Stimulated activated naive B cell treated with anti-CD40 and anti-IgM and Interleukin-4, amounts not matched to agents 10 μg/mL and 1 μg/mL and 100 μg/mL, for 72 hours (primary cell): ENCODE results near the gene CDK7.
"Not testable (repeated sequence)": the region's sequence is repeated elsewhere in the genome, so short reads cannot be mapped to it uniquely, and the experiment has no call there.

ENCODE experiments used
- ATAC-seq, 2 donors: fragments of 150-1000 bp; cut with Tn5 transposase; replicated peaks; 2 replicates each; pipeline ENCODE4 v1.10.0; 2021; ENCODE audit warnings: moderate library complexity in 1 of 2
- DNase-seq: peaks from one replicate; pipeline ENCODE4 v3.0.0; 2021
- H3K27ac Mint-ChIP-seq: one replicate; pipeline ENCODE4 v1.8.0; 2022; ENCODE audit warnings: mild to moderate bottlenecking, mixed read lengths
- H3K27me3 Mint-ChIP-seq, 2 donors: one replicate each; pipeline ENCODE4 v1.8.0; 2022; ENCODE audit warnings: mixed read lengths in 2 of 2
- H3K36me3 Mint-ChIP-seq, 2 donors: one replicate each; pipeline ENCODE4 v1.8.0; 2022; ENCODE audit warnings: mixed read lengths in 2 of 2, mild to moderate bottlenecking in 1 of 2
- H3K4me1 Mint-ChIP-seq, 2 donors: one replicate each; pipeline ENCODE4 v1.8.0; 2022; ENCODE audit warnings: mixed read lengths in 2 of 2, mild to moderate bottlenecking in 1 of 2
- H3K4me3 Mint-ChIP-seq, 2 donors: one replicate each; pipeline ENCODE4 v1.8.0; 2022; ENCODE audit warnings: mild to moderate bottlenecking in 2 of 2, mixed read lengths in 2 of 2, moderate library complexity in 1 of 2
- H3K9me3 Mint-ChIP-seq, 2 donors: one replicate each; pipeline ENCODE4 v1.8.0; 2022; ENCODE audit warnings: mixed read lengths in 2 of 2, mild to moderate bottlenecking in 1 of 2

The CDK7 gene

GRCh38 chr5:69255940-69256339 is 21.3 kb downstream of the CDK7 start:
- not testable (repeated sequence) for H3K4me1 Mint-ChIP-seq, H3K9me3 Mint-ChIP-seq, H3K4me3 Mint-ChIP-seq, ATAC-seq, DNase-seq, H3K27ac Mint-ChIP-seq, H3K27me3 Mint-ChIP-seq
- H3K36me3 Mint-ChIP-seq: peaks cover 22 to 25% of the 10 kb centered on the region in 2 donors

- H3K36me3 Mint-ChIP-seq: peaks cover 30 to 35% of the 10 kb centered on the region in 2 donors
- no peak overlapping the region for H3K27ac Mint-ChIP-seq
These were observed 22.9 kb downstream of the CDK7 start for GRCh38 chr5:69257577-69257976.

GRCh38 chr5:69261034-69261433 is 26.3 kb downstream of the CDK7 start:
- Mint-ChIP-seq H3K9me3 (no peaks in the 10 kb centered on the region), H3K27me3 (no peaks in the 10 kb centered on the region), H3K4me1 (no peaks in the 10 kb centered on the region), H3K27ac (no peak overlapping the region), H3K36me3 (peaks cover 48 to 54% of the 10 kb centered on the region in 2 donors), H3K4me3 (no peak overlapping the region)
- no peak for ATAC-seq
- DNase-seq: no peak

More at GRCh38 chr5:69257577-69257976, 22.9 kb downstream of the CDK7 start:
- H3K27me3 Mint-ChIP-seq: no peaks in the 10 kb centered on the region
- DNase-seq (no peak), ATAC-seq (no peak)
- no peak overlapping the region for H3K4me3 Mint-ChIP-seq
- no peaks in the 10 kb centered on the region for H3K9me3 Mint-ChIP-seq
- no peaks in the 10 kb centered on the region for H3K4me1 Mint-ChIP-seq

- no peaks in the 10 kb centered on the region for H3K27me3 Mint-ChIP-seq
- no peaks in the 10 kb centered on the region for H3K9me3 Mint-ChIP-seq
- H3K36me3 Mint-ChIP-seq: peaks cover 49 to 63% of the 10 kb centered on the region in 2 donors
- no peak overlapping the region for H3K4me3 Mint-ChIP-seq
- no peak for DNase-seq
- no peaks in the 10 kb centered on the region for H3K4me1 Mint-ChIP-seq
- no peak for ATAC-seq
- H3K27ac Mint-ChIP-seq: no peak overlapping the region
These were observed 31.2 kb downstream of the CDK7 start for GRCh38 chr5:69265931-69266330.

- no peak for ATAC-seq
- Mint-ChIP-seq H3K4me3 (no peak overlapping the region), H3K27me3 (no peaks in the 10 kb centered on the region)
These were observed 34.2 kb downstream of the CDK7 start for GRCh38 chr5:69268899-69269298.

GRCh38 chr5:69270840-69271239 is 36.2 kb downstream of the CDK7 start:
- peaks cover 31 to 40% of the 10 kb centered on the region in 2 donors for H3K36me3 Mint-ChIP-seq
- ATAC-seq (no peak), DNase-seq (no peak)
- H3K9me3 Mint-ChIP-seq: no peaks in the 10 kb centered on the region
- no peak overlapping the region for H3K4me3 Mint-ChIP-seq
- H3K4me1 Mint-ChIP-seq: peaks cover 0 to 2% of the 10 kb centered on the region in 2 donors
- H3K27me3 Mint-ChIP-seq: no peaks in the 10 kb centered on the region
- H3K27ac Mint-ChIP-seq: no peak overlapping the region

More at GRCh38 chr5:69268899-69269298, 34.2 kb downstream of the CDK7 start:
- no peak for DNase-seq
- Mint-ChIP-seq H3K36me3 (peaks cover 41 to 54% of the 10 kb centered on the region in 2 donors), H3K27ac (peak overlapping the region; percentile 20), H3K4me1 (peaks cover 0 to 2% of the 10 kb centered on the region in 2 donors), H3K9me3 (no peaks in the 10 kb centered on the region)

- H3K9me3 Mint-ChIP-seq: no peaks in the 10 kb centered on the region
- ATAC-seq (no peak), DNase-seq (no peak)
- H3K27ac Mint-ChIP-seq: no peak overlapping the region
- H3K36me3 Mint-ChIP-seq: peaks cover 31 to 39% of the 10 kb centered on the region in 2 donors
- H3K4me1 Mint-ChIP-seq: peaks cover 0 to 2% of the 10 kb centered on the region in 2 donors
- H3K27me3 Mint-ChIP-seq: no peaks in the 10 kb centered on the region
- H3K4me3 Mint-ChIP-seq: no peak overlapping the region
These were observed 36.7 kb downstream of the CDK7 start for GRCh38 chr5:69271376-69271775.

- Mint-ChIP-seq H3K9me3 (no peaks in the 10 kb centered on the region), H3K27ac (no peak overlapping the region), H3K27me3 (no peaks in the 10 kb centered on the region), H3K36me3 (peaks cover 33 to 41% of the 10 kb centered on the region in 2 donors), H3K4me3 (no peak overlapping the region), H3K4me1 (peaks cover 0 to 2% of the 10 kb centered on the region in 2 donors)
- ATAC-seq (no peak), DNase-seq (no peak)
These were observed 40.9 kb downstream of the CDK7 start for GRCh38 chr5:69275563-69275962.

GRCh38 chr5:69276422-69277174 is 41.9 kb downstream of the CDK7 start:
- no peak for DNase-seq
- peaks cover 28 to 35% of the 10 kb centered on the region in 2 donors for H3K36me3 Mint-ChIP-seq
- ATAC-seq: no peak
- no peaks in the 10 kb centered on the region for H3K9me3 Mint-ChIP-seq
- no peak overlapping the region for H3K27ac Mint-ChIP-seq
- peaks cover 0 to 2% of the 10 kb centered on the region in 2 donors for H3K4me1 Mint-ChIP-seq
- no peak overlapping the region for H3K4me3 Mint-ChIP-seq
- no peaks in the 10 kb centered on the region for H3K27me3 Mint-ChIP-seq

GRCh38 chr5:69279517-69279916 is 44.8 kb downstream of the CDK7 start:
- H3K9me3 Mint-ChIP-seq: no peaks in the 10 kb centered on the region
- H3K4me1 Mint-ChIP-seq: no peaks in the 10 kb centered on the region
- peak overlapping the region; percentile 44 for H3K27ac Mint-ChIP-seq

GRCh38 chr5:69281114-69281513 is 46.4 kb downstream of the CDK7 start:
- Mint-ChIP-seq H3K4me1 (no peaks in the 10 kb centered on the region), H3K36me3 (peaks cover 30 to 38% of the 10 kb centered on the region in 2 donors), H3K27me3 (no peaks in the 10 kb centered on the region), H3K4me3 (no peak overlapping the region), H3K9me3 (no peaks in the 10 kb centered on the region), H3K27ac (no peak overlapping the region)
- ATAC-seq: no peak
- no peak for DNase-seq

More at GRCh38 chr5:69279517-69279916, 44.8 kb downstream of the CDK7 start:
- H3K36me3 Mint-ChIP-seq: peaks cover 32 to 33% of the 10 kb centered on the region in 2 donors
- no peak overlapping the region for H3K4me3 Mint-ChIP-seq
- DNase-seq (no peak), ATAC-seq (no peak)
- no peaks in the 10 kb centered on the region for H3K27me3 Mint-ChIP-seq

GRCh38 chr5:69284203-69284602 is 49.5 kb downstream of the CDK7 start:
- no peak overlapping the region for H3K4me3 Mint-ChIP-seq
- no peaks in the 10 kb centered on the region for H3K4me1 Mint-ChIP-seq
- H3K27ac Mint-ChIP-seq: no peak overlapping the region
- DNase-seq (no peak), ATAC-seq (no peak)
- peaks cover 22 to 35% of the 10 kb centered on the region in 2 donors for H3K36me3 Mint-ChIP-seq
- H3K27me3 Mint-ChIP-seq: no peaks in the 10 kb centered on the region
- no peaks in the 10 kb centered on the region for H3K9me3 Mint-ChIP-seq

- H3K4me3 Mint-ChIP-seq: no peak overlapping the region
- DNase-seq (no peak), ATAC-seq (no peak)
- H3K27me3 Mint-ChIP-seq: no peaks in the 10 kb centered on the region
- H3K9me3 Mint-ChIP-seq: no peaks in the 10 kb centered on the region
- peaks cover 15 to 22% of the 10 kb centered on the region in 2 donors for H3K36me3 Mint-ChIP-seq
- peak overlapping the region; percentile 47 for H3K27ac Mint-ChIP-seq
- H3K4me1 Mint-ChIP-seq: no peaks in the 10 kb centered on the region
These were observed 50.9 kb downstream of the CDK7 start for GRCh38 chr5:69285448-69286116.

GRCh38 chr5:69288069-69288468 is 53.4 kb downstream of the CDK7 start:
- Mint-ChIP-seq H3K27ac (no peak overlapping the region), H3K9me3 (no peaks in the 10 kb centered on the region), H3K36me3 (peaks cover 14 to 29% of the 10 kb centered on the region in 2 donors)

GRCh38 chr5:69288688-69289087 is 54.0 kb downstream of the CDK7 start:
- Mint-ChIP-seq H3K4me1 (no peaks in the 10 kb centered on the region), H3K4me3 (no peak overlapping the region), H3K9me3 (no peaks in the 10 kb centered on the region), H3K36me3 (peaks cover 12 to 29% of the 10 kb centered on the region in 2 donors), H3K27me3 (no peaks in the 10 kb centered on the region), H3K27ac (no peak overlapping the region)
- ATAC-seq (peak in 1 of 2 donors; percentile 27), DNase-seq (no peak)

More at GRCh38 chr5:69288069-69288468, 53.4 kb downstream of the CDK7 start:
- no peak for ATAC-seq
- H3K27me3 Mint-ChIP-seq: no peaks in the 10 kb centered on the region
- H3K4me1 Mint-ChIP-seq: no peaks in the 10 kb centered on the region
- no peak for DNase-seq
- no peak overlapping the region for H3K4me3 Mint-ChIP-seq
